NCI-H69 (cell line): ENCODE measurements around the gene PIGQ.

Experiments
- DNase-seq: peaks from one replicate; lab custom pipeline; 2025; lab: John Stamatoyannopoulos, UW

The PIGQ gene

GRCh38 chr16:569445-570254 is at the start of gene PIGQ:
TSS of gene PIGQ (plus strand) at chr16:569968. CDS start at chr16:574075, 4,107 bp downstream.
- DNase-seq = peak; percentile 79

GRCh38 chr16:520847-521246 is 48.9 kb upstream of the PIGQ start:
- DNase-seq = no peak

GRCh38 chr16:521381-522210 is 48.2 kb upstream of the PIGQ start:
- DNase-seq = no peak

GRCh38 chr16:522320-523096 is 47.3 kb upstream of the PIGQ start:
- DNase-seq = no peak

GRCh38 chr16:523097-523741 is 46.5 kb upstream of the PIGQ start:
- no peak for DNase-seq

- DNase-seq = no peak
These were observed 45.3 kb upstream of the PIGQ start for GRCh38 chr16:524274-525040.

- DNase-seq = no peak
These were observed 44.6 kb upstream of the PIGQ start for GRCh38 chr16:525123-525519.

GRCh38 chr16:525520-526180 is 44.1 kb upstream of the PIGQ start:
- no peak for DNase-seq

GRCh38 chr16:526181-527014 is 43.4 kb upstream of the PIGQ start:
- peak; percentile 75 for DNase-seq

- DNase-seq = peak; percentile 98
These were observed 42.5 kb upstream of the PIGQ start, which contains the start of gene CAPN15 for GRCh38 chr16:527015-527903. TSS of gene CAPN15 (plus strand) at chr16:527712. CDS start at chr16:546839, 19,127 bp downstream.

GRCh38 chr16:528111-529011 is 41.4 kb upstream of the PIGQ start:
- peak; percentile 62 for DNase-seq

GRCh38 chr16:529012-529575 is 40.7 kb upstream of the PIGQ start:
- no peak for DNase-seq

- DNase-seq = no peak
These were observed 39.5 kb upstream of the PIGQ start for GRCh38 chr16:530111-530817.

- DNase-seq = no peak
These were observed 38.2 kb upstream of the PIGQ start for GRCh38 chr16:531494-532125.

GRCh38 chr16:533391-534123 is 36.2 kb upstream of the PIGQ start:
- DNase-seq = no peak
